GM13976 (cell line): ENCODE measurements around the gene FAM163B.

Experiments used
- DNase-seq: peaks from one replicate; pipeline ENCODE4 v3.0.0; 2012; ENCODE audit warnings: low spot score
- in situ Hi-C: fragments of 300-500 bp; cut with MboI; formaldehyde crosslinking; loops from one replicate; pipeline ENCODE4 v1.12.0; 2022; ENCODE audit warnings: low sequenced_read_pairs, mixed read lengths, inconsistent platforms; ENCODE audit not compliant: unreplicated experiment
- TF ChIP-seq, protein P1 (sequence below): IDR thresholded peaks from 2 replicates; pipeline ENCODE4 v1.5.1; 2012; ENCODE audit warnings: borderline replicate concordance, mild to moderate bottlenecking; ENCODE audit not compliant: insufficient read depth; ENCODE audit errors: extremely low read depth, missing control alignments, control extremely low read depth

FAM163B gene

DNA sequence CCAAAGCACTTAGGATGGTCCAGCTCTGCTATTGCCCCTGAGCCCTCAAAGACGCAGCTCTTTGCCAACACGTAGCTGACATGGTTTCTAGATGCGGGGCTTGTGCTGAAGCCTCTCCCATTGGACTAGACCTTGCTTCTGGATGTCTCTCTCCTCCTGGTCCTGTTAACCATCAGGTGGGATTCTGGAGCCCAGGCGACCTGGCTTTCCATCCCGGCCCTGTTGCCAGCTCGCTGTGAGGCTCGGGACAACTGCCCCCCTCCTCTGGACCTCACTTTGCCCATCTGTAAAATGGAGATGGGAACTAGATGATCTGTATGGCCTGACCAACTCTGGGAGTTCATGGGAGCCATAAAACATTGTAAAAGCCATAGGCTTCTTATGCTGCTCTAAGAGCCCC, 31.0 kb upstream of the FAM163B start:
- TF ChIP-seq, protein P1, sequence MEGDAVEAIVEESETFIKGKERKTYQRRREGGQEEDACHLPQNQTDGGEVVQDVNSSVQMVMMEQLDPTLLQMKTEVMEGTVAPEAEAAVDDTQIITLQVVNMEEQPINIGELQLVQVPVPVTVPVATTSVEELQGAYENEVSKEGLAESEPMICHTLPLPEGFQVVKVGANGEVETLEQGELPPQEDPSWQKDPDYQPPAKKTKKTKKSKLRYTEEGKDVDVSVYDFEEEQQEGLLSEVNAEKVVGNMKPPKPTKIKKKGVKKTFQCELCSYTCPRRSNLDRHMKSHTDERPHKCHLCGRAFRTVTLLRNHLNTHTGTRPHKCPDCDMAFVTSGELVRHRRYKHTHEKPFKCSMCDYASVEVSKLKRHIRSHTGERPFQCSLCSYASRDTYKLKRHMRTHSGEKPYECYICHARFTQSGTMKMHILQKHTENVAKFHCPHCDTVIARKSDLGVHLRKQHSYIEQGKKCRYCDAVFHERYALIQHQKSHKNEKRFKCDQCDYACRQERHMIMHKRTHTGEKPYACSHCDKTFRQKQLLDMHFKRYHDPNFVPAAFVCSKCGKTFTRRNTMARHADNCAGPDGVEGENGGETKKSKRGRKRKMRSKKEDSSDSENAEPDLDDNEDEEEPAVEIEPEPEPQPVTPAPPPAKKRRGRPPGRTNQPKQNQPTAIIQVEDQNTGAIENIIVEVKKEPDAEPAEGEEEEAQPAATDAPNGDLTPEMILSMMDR, result no peak
- no peak for DNase-seq
- in situ Hi-C loops, result no loop called here

DNA sequence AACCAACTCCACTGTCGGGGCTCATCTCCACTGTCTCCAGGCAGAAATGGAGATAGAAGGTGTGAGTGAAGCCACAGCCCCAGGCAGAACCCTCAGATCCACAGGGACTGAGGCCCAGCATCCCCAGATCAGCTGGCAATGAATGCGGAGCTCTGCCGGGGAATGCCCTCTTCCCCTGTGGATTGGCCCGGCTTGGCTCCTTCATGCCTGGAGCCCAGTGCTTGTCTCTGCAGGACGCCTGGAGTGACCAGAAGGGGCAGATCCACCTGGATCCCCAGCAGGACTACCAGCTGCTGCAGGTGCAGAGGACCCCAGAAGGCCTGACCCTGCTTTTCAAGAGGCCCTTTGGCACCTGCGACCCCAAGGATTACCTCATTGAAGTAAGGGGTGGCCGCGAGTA, 30.4 kb upstream of the FAM163B start:
- DNase-seq, result no peak
- in situ Hi-C loops, result no loop called here
- TF ChIP-seq, protein P1, result no peak

DNA sequence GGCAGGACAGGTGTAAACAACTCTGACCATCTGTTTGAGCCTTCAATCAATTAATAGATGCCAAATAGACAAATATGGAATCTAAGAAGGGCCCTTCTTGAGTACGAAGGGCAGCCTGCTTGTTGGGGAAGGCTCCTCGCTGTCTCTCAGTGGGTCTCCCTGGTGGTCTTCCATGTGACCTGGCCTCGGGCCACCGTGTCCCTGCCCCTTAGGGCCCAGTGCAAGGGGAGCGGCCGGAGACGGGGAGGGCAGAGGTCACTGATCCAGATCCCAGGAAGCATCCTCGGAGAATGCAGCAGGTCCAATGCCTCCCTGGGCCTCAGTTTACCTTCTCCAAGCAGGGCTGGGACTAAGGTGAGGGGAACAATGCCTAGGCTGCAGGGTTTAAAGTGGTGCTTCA, 29.5 kb upstream of the FAM163B start:
- TF ChIP-seq, protein P1, result no peak
- in situ Hi-C loops, result no loop called here
- no peak for DNase-seq

DNA sequence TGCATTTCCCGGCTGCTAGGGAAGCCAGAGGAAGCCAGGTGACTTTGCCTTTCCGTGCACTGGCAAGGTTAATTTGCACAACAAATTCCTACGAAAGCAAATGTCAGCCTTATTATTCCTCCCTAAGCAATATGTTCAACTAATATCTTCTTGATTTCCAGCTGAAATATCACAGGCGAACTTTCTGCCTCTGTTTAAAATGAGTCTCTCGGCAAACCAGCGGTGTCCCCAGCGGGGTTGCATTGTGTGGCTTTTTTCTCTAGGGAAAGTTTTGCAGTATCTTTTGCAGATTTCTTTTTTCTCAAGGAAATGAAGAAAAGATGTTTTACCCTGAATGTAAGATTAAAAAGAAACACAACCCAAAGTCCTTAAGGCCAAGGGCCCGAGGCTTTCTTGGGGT, 28.9 kb upstream of the FAM163B start:
- TF ChIP-seq, protein P1, result no peak
- in situ Hi-C loops, result no loop called here
- no peak for DNase-seq

DNA sequence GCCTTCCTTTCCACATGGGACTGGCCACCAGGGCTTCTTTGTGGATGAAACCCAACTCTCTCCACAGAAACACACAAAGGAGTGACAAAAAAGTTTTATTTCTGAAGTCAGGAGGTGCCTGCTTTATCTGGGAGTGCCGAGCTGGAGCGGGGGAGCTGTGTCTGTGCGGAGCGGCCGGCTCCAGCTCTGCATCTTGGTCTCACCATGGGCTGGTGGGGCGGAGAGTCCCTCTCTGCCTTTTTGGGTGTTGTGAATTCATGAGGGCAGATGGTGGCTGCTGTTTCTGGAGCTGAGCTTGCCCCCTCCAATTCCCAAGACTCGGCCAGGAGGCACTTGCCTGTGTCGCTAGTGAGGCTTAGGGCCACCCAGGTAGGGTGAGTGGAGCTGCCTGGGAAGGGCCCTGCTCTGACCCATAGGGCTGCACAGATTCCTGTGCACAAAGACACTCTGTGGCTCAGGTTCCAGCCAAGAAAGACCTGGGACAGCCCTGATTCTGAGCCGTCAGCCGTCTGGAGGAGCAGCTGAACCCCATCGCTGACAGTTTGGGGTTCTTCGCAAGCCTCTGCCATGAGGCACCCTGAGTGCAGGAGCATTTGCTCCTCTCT, 28.4 kb upstream of the FAM163B start:
- no peak for DNase-seq
- in situ Hi-C loops, result no loop called here
- TF ChIP-seq, protein P1, result no peak

DNA sequence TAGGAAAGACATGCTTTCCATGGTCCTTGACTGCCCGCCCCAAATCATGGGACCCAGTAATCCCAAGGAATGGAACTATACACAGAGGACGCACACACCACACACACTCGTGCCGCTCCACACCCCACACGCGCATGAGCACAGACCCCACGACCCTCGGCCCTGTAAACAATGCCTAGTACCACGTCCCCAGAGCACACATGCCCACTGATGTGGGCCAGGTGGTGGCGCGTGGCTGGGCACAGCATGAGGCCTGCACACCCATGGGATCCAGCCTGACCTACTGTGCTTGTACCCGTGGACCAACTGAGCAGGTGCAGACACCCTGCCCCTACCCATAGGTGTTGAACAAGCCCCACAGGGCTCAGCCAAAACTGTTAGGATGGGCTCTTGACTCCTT, 27.7 kb upstream of the FAM163B start:
- in situ Hi-C loops, result no loop called here
- no peak for DNase-seq
- TF ChIP-seq, protein P1, result no peak
